Head of caudate nucleus (tissue), 42 donors: ENCODE results near the gene OLFML1.

ENCODE experiments used
- DNase-seq, 42 donors: peaks; one replicate each; pipeline versions ENCODE4 v3.0.0 to v3.0.0-alpha.2; 2020 to 2021; ENCODE audit warnings: mixed read lengths in 7 of 42
- intact Hi-C: fragments of 100-400 bp; cut with DNase I; formaldehyde crosslinking; loops from one replicate; pipeline ENCODE4 v1.15.0; 2022

Gene OLFML1

DNA sequence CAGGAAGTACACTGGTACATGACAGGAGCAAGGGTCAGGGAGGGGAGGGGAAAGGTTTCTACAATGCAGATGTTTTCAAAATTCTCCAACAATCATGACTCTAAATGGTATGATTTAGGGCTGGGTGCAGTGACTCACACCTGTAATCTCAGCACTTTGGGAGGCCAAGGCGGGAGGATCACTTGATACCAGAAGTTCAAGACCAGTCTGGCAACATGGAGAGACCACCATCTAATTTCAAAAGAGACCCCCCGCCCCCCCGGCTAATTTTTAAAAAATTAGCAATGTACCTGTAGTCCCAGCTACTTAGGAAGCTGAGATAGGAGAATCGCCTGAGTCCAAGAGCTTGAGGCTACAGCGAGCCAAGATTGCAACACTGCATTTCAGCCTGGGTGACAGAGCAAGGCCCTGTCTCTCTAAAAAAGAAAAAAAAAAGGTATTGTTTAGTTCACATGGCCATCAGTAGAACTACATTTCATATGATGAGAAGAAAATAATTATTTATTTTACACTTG, 15.9 kb upstream of the OLFML1 start:
- DNase-seq = no peak
- intact Hi-C loops = no loop called here

DNA sequence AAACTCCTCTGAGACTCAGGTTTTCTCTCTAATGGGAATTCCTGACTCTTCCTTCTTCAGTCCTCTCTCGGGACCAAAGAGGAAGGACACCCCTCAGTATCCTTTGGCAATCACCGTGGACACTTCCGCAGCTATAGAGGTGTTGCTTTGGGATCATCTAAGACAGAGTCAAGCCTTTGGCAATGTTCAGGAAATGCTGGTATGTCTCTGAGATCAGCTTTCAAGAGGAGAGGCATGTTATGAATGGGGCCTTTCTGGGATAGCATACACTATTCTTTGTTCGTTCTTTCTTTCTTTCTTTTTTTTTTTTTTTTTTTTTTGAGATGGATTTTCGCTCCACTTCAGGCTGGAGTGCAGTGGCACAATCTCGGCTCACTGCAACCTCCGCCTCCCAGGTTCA, 14.2 kb upstream of the OLFML1 start:
- intact Hi-C loops = no loop called here

GRCh38 chr11:7473717-7474116, 11.6 kb upstream of the OLFML1 start:
- intact Hi-C loops = no loop called here
- DNase-seq = no peak

More for the DNA sequence above, 14.2 kb upstream of the OLFML1 start:
- DNase-seq = no peak

DNA sequence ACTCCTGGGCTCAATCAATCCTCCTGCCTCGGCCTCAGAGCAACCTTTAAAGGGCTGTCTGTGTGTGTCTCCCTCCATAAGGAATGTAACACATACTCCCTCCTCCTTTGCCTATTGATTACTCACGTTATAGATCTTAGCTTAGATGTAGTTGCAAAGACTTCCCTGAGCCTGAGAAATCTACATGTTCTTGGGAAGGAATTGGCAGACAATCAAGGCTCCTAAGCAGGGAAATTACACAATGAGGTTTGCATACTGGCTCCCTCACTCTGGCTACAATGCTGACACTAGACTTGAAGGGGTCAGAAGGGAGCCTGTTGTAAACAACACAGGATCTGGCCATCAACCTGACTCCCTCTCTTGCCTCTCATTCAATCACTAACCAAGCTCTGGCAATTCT, 5.2 kb upstream of the OLFML1 start:
- intact Hi-C loops = no loop called here
- DNase-seq = no peak

DNA sequence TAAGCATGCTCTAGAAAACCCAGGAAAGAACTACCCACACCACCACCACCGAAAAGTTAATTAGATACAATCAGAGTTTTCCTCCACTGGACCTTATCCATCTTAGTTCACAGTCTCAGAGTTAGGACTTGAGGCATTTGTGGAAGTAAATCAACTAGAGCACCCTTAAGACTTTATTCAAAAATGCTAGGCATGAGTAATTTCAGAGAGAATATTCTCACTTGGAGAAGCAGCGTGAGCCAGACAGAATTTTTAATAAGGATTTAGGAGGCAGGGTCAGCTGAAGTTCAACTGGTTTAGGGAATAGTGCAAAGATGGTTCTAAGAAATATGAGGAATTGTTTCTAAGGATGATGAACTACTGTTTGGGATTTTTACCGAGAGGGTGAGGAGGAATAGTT, 1.2 kb upstream of the OLFML1 start:
- intact Hi-C loops = no loop called here
- no peak for DNase-seq

DNA sequence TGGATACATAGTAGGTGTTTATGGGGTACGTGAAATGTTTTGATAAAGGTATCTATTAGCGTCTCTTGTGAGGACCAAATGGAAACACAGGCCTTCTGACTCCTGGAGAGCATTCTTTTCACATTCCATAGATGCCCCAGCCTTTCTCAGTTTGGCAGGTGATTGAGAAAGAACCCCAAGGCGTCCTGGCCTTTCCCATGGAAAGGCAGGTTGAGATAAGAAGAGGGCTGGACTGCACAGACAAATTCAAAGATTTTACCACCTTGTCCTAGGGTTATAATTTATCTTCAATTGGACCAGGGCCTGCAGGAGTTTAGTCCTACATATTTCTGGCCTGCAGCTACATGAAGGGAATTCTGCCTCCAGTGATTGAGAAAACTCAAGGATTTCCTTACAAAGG, 661 bp upstream of the OLFML1 start:
- no peak for DNase-seq
- intact Hi-C loops = no loop called here

- intact Hi-C loops = no loop called here
- no peak for DNase-seq
Observed at GRCh38 chr11:7486098-7486780, 933 bp downstream of the OLFML1 start.

GRCh38 chr11:7486781-7487140, 1.5 kb downstream of the OLFML1 start:
- DNase-seq = no peak
- intact Hi-C loops = no loop called here

- no peak for DNase-seq
- intact Hi-C loops = no loop called here
Observed at GRCh38 chr11:7487360-7487759, 2.1 kb downstream of the OLFML1 start.

DNA sequence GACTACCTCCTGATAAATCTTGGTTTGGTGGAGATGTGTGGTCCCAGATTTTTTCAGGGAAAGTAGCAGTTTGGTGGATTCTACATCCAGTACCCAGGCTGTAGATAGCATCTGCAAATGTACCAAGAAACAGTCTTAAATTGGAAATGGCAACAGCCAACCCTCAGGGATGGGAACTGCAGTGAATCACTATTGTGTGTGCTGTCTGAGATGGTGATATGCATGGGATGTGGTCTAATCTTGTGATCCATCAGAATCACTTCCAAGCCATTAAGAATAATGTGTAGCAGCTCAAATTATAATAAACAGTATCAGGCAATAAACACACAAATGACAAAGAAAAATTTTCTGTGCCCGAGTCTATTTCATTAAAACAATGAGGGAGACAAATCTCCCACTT, 3.4 kb downstream of the OLFML1 start:
- intact Hi-C loops = no loop called here
- no peak for DNase-seq

DNA sequence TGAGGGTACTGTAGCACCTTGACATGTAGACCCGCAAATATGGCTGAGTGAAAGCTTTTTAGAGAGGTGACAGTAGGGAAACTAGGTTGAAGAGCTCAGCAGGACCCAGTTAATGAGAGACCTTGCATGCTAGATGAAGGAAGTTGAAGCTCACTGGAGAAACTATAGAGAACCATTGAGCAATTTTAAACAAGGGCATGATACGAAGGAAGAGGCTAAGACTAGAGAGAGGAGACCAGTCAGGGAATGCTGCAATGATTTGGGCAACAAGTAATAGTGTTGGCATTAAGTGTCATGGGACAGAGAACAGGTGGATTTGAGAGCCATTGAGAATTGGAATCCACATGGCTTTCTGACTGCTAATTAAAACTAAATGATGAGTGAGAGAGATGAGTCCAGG, 4.1 kb downstream of the OLFML1 start:
- intact Hi-C loops = no loop called here
- no peak for DNase-seq

DNA sequence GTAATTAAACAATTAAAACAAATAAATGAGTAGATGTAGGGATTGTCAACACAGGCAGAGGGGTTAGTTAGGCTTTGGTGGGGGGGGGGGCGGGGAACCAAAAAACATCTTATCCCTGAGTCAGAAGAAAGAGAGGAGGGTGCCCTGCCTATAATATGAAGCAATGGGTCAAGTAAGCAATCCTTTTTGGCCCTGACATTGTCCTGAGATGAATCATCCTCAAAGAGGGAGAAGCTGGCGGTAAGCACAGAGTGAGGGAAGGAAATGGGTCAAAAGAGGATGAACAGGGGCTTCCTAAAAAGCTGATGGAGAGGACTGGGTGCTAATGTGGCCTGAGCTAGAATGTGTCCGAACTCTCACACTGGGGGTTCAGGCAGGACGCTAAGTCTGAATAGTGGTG, 4.7 kb downstream of the OLFML1 start:
- intact Hi-C loops = no loop called here
- no peak for DNase-seq

DNA sequence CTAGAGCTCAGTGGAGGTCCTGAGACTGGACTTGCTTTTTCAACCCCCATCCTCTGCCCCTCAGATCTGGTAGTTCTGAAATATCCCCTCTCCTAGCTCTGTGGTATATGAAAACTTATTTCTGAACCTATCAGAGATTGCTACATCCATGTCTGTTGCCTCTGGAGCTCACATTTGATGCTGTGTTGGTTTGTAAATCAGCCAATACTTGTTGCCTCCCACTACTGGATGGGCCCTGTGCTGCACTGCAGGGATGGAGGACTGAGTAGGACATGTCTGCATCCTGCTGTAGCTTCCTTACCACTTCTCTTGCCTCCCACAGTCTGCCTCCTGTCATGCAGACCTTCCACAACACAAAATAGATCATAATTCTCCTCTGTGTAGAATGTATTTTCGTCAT, 5.2 kb downstream of the OLFML1 start:
- no peak for DNase-seq

GRCh38 chr11:7492253-7492652, 6.9 kb downstream of the OLFML1 start:
- DNase-seq = no peak
- intact Hi-C loops = no loop called here

More for the DNA sequence above, 5.2 kb downstream of the OLFML1 start:
- intact Hi-C loops = no loop called here

- no peak for DNase-seq
- intact Hi-C loops = no loop called here
Observed at GRCh38 chr11:7493670-7494069, 8.4 kb downstream of the OLFML1 start.

DNA sequence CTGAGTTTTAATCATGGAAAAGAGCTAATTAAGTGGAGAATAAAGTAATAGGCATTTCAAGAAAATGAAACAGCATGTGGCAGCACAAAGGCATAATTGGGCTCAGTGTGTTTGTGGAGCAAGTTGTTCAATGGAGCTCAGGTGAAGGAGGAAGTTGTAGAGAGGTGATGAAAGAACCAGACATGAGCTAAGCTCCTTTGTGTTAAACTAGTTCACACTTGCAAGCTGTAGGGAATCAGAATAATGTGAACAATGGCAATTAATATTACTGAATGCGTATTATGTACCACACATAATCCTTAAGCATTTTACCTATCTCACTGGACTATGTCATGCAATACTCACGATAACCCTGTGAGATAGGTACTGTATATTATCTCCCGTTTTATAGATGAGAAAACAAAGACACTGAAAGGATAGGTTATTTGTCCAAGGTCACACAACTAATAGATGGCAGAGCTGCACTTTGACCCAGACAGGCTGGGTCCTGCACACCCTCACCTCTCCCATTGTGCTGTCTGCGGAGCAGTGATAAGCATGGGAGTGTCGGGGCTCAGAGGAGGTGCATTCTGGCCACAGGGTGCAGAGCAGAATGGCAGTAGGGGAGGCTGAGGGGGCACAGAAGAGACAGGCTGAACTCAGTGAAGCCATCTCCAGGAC, 8.9 kb downstream of the OLFML1 start:
- intact Hi-C loops = no loop called here
- no peak for DNase-seq

DNA sequence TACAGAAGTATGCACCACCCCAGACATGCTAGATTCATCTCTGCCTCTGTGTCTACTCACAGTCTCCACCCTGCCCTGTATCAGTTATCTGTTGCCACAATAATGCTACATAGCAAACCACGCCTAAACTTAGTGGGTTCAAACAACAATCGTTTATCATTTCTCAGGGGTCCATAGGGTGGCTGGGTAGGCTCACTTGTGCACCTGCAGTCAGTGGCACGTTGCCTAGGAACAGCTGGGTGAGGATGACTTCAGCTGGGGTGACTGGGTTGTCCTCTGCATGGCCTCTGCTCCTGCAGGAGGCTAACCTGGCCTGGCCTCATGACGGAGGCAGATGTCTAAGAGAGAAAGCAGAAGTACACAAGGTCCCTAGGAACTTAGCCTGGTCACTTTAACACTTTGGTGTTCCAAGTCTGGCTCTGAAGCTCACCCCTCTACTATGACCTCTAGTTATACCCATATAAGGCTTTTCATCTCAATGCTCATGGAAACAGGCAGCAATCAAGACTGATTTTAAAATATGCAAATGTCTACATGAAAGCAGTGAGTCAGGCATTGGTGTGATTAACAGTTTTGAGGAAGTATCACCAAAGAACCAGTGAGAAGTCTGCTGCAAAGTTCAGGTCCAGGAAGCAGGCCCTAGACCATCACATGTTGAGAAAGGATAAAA, 10.7 kb downstream of the OLFML1 start:
- intact Hi-C loops = no loop called here
- no peak for DNase-seq

- DNase-seq = no peak
- intact Hi-C loops = no loop called here
Observed at GRCh38 chr11:7498193-7498592, 12.9 kb downstream of the OLFML1 start.

DNA sequence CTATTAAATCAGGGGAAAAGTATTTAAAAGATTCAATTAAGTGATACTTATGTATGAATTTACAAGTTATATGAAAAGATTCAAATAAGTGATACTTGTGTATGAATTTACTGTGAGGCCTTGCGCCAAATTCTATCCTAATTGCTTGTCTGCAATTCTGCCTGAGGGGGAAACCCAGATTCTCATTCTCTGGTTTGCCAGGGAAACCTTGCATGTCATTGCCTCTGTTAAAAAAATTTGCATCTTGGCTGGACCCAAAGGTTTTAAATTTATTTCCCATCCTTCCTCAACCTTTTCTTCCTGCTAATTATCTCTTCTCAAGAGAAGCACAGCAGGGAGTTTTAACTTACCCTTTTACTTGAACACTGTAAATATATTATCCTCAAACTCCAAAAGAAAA, 13.8 kb downstream of the OLFML1 start:
- intact Hi-C loops = no loop called here
- DNase-seq = no peak

DNA sequence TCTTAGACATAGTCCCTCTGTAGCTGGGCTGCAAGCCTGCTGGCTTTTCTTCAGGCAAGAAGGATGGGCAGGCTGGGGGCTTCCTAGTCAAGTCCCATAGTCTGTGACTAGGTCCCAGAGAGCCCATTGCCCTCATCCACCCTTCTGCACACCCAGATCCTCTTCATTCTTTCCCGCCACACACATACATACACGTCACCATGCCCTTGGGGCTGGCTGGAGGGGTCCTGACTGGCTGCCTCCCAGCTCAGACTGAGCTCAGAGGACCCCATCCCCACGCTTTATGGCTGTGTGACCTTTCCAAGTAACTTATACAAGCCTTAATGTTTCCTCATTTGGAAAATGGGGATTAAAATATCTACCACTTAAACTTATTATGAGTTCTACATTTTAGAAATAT, 14.9 kb downstream of the OLFML1 start:
- no peak for DNase-seq
- intact Hi-C loops = no loop called here

DNA sequence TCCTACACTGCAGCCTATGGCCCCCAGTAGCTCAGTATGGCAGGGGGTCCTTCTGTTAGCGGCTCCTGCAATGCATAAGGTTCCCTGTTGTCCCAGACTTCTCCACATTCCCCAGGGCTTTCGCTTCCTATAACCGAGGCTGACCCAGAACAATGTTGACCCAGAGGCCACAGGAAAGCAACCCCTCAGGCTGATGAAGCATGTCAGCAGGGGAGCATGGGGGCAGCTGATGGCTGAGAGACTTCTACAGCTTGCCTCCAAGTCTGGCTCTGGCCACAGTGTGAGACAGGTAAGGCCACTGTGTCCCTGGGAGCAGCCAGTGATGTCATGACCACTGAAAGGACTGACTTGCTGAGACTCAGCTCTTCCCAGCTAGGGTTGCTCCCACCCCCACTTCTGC, 15.9 kb downstream of the OLFML1 start:
- intact Hi-C loops = no loop called here
- DNase-seq = no peak
